Measurements from ENCODE around the gene HPS1.

HPS1 gene

GRCh38 chr10:98431016-98431415 is 15.7 kb downstream of the HPS1 start:
- no peak for DNase-seq

GRCh38 chr10:98430427-98430826 is 16.3 kb downstream of the HPS1 start:
- DNase-seq = no peak

GRCh38 chr10:98429320-98430072 is 17.2 kb downstream of the HPS1 start:
- no peak for DNase-seq

GRCh38 chr10:98427011-98427515 is 19.7 kb downstream of the HPS1 start:
- DNase-seq = no peak

- peak; percentile 6 for DNase-seq
These were observed 21.0 kb downstream of the HPS1 start for GRCh38 chr10:98425511-98426352.

DNA sequence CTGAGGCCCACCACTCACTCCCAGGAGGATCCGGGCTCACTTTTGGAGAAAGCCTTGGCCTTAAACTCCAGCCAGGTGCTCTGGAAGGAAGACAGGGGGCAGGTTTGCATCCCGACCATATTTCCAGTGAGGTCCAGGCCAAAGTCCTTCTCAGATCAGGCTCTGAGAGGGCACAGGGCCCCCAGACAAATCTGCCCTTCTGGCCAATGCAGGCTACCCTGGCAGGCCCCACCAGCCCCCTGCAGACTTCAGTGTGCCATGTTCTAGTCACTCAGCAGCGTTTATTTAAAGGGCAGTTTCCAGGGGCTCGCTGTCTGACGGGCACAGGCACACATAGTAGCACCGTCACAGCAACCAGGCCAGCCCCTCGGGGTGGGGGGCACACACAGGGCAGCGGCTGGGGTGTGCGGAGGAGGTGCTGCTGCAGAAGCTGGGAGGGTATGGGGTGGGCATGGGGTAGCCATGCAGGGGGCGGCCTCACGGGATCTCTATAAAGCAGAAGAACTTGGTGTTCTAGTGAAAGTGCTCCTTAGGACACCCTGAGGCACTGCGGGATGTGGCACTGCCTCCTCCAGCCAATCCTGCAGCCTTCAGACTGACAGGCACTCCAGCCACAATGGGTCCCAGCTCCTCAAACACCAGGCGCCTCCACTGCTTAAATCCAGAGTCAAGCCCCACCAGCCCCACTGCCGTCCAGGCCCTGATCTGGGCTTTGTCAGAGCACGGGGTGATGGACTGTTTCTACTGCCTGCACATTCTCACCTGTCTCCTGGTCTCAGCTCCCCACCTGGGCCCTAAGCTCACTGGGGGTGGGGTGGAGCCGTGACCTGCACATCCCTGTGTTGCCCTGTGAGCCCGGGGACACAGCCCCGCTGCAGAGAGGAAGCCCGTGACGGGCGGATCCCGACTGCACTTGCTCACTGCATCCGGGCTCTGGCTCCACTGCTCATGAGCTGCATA is 22.2 kb downstream of the HPS1 start:
- no peak for DNase-seq

- DNase-seq = no peak
These were observed 23.0 kb downstream of the HPS1 start for GRCh38 chr10:98423691-98424120.

GRCh38 chr10:98422182-98422581 is 24.6 kb downstream of the HPS1 start:
- DNase-seq = no peak

GRCh38 chr10:98420786-98421185 is 25.9 kb downstream of the HPS1 start:
- DNase-seq = no peak

GRCh38 chr10:98419469-98420261 is 27.1 kb downstream of the HPS1 start:
- DNase-seq = no peak

DNA sequence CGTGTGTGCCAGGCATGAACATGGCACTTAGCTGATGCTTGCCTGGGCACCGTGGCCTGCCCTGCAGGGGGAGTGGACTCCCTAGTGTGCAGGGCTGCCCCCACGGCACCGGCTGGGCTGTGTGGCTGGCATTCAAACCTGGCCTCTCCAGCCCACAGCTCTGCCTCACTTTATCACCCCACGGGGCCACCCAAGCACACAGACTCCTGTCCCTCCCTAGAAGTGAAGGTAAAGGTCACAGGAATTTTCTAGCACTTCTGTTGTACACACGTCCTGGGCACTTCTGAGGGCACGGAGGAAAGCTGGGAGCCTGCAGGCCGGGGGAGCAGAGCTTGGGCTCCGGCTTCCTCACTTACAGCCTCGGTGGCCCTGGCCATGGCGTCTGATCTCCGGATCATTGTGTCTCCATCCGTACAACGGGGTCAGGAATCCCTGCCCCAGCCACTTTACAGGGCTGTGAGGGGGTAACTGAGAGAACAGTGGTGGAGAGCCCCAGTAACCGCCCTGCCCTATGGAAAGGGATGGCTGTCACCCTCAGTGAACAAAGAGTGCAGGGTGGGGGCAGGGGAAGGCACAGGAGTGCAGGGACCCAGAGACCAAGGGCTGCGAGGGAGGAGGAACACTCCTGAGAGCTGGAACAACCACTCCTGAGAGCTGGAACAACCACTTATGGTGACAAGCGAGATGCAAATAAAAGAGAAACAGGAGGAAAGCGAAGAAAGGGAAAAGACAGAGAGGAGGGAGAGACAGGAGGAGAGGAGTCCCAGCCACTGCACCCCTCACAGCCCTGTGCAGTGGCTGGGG is 27.9 kb downstream of the HPS1 start:
- DNase-seq = no peak

DNA sequence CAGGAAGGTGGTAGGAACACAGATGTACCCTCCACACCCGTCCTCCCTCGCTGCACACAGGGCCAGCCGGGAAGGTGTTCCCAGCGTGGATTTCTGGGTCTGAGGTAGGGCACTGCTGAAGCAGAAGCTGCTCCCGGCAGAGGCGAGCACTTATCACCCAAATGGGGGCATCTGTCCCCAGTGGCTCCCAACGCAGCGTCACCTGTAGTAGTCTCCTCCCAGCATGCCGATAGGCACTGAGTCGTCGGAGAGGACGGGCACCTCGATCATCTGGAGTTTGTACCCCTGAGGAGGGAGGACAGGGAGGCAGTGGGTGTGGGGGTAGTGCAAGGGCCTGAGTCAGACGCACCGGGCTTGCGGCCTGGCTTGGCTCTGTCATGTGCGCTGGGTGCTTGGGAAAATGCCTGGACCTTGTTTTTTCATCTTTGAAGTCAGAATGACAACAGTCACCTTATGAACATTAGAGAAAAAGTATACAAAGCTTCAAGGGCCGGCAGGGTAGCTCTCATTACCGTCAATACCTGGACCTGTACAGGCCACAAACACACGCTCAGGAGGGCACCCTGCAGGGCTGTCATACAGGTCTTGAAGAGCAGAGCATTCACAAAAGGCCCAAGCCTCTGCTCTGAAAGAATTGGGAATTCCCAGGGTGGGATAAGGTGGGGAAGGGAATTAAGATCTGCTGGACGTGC is 28.6 kb downstream of the HPS1 start:
- no peak for DNase-seq

- DNase-seq = no peak
These were observed 29.2 kb downstream of the HPS1 start for GRCh38 chr10:98417481-98417959.

- DNase-seq = no peak
These were observed 29.9 kb downstream of the HPS1 start for GRCh38 chr10:98416606-98417388.

- DNase-seq = no peak
These were observed 31.0 kb downstream of the HPS1 start for GRCh38 chr10:98415731-98416119.

GRCh38 chr10:98414932-98415730 is 31.6 kb downstream of the HPS1 start, which contains the start of gene PYROXD2:
TSS of gene PYROXD2 (minus strand) at chr10:98415182. CDS start at chr10:98415135, 47 bp downstream.
- peak; percentile 77 for DNase-seq

- DNase-seq = no peak
These were observed 32.2 kb downstream of the HPS1 start for GRCh38 chr10:98414578-98414931.

GRCh38 chr10:98411768-98412167 is 35.0 kb downstream of the HPS1 start:
- DNase-seq = no peak
